OCI-LY1 (cell line): ENCODE data around the gene AKIP1.
"Not testable (repeated sequence)": the region's sequence is repeated elsewhere in the genome, so short reads cannot be mapped to it uniquely, and the experiment has no call there.

Experiments
- H2AFZ ChIP-seq: fragments of 200-600 bp; sonication (generic), shearing (Covaris generic); 2 replicates; pipeline ENCODE4 v1.6.0; 2014; ENCODE audit warnings: antibody characterized with exemption, mild to moderate bottlenecking, low read length
- H3F3A ChIP-seq: fragments of 200-600 bp; sonication (generic), shearing (Covaris generic); 2 replicates; pipeline ENCODE4 v1.6.0; 2014; ENCODE audit warnings: mild to moderate bottlenecking, antibody characterized with exemption, low read length, moderate library complexity; ENCODE audit not compliant: insufficient read depth
- H3K27ac ChIP-seq: fragments of 200-600 bp; sonication (generic); 2 replicates; pipeline ENCODE4 v1.5.1; 2014; ENCODE audit warnings: low read length, mixed run types, mild to moderate bottlenecking, low read depth; ENCODE audit not compliant: poor library complexity, severe bottlenecking
- H3K27me3 ChIP-seq: fragments of 200-600 bp; sonication (generic); 2 replicates; pipeline ENCODE4 v1.6.0; 2014; ENCODE audit warnings: antibody characterized with exemption, mild to moderate bottlenecking, low read length, moderate library complexity; ENCODE audit not compliant: insufficient read depth
- H3K36me3 ChIP-seq: fragments of 200-600 bp; sonication (generic); 2 replicates; pipeline ENCODE4 v1.6.1; 2014; ENCODE audit warnings: mild to moderate bottlenecking, antibody characterized with exemption, low read length, moderate library complexity, mixed read lengths; ENCODE audit not compliant: insufficient read depth
- H3K4me1 ChIP-seq: fragments of 200-600 bp; sonication (generic); 2 replicates; pipeline ENCODE4 v1.5.1; 2014; ENCODE audit warnings: mild to moderate bottlenecking, low read length, moderate library complexity; ENCODE audit not compliant: insufficient read depth, severe bottlenecking
- H3K4me2 ChIP-seq: fragments of 200-600 bp; sonication (generic), shearing (Covaris generic); 2 replicates; pipeline ENCODE4 v1.6.1; 2014; ENCODE audit warnings: low read length
- H3K4me3 ChIP-seq: fragments of 200-600 bp; sonication (generic); 2 replicates; pipeline ENCODE4 v1.5.1; 2014; ENCODE audit warnings: low read length, low read depth, mild to moderate bottlenecking, mixed read lengths; ENCODE audit not compliant: poor library complexity, severe bottlenecking
- H3K79me2 ChIP-seq: fragments of 200-600 bp; shearing (Covaris generic); 2 replicates; pipeline ENCODE4 v1.6.1; 2016; ENCODE audit warnings: mixed run types, low read length, mixed read lengths; ENCODE audit not compliant: insufficient read depth
- H3K9ac ChIP-seq: fragments of 200-600 bp; sonication (generic), shearing (Covaris generic); 2 replicates; pipeline ENCODE4 v1.6.1; 2014; ENCODE audit warnings: mild to moderate bottlenecking, low read length, mixed read lengths
- H3K9me2 ChIP-seq: fragments of 200-600 bp; sonication (generic), shearing (Covaris generic); 2 replicates; pipeline ENCODE4 v1.6.1; 2014; ENCODE audit warnings: low read depth, mild to moderate bottlenecking, low read length, mixed read lengths
- H3K9me3 ChIP-seq: fragments of 200-600 bp; shearing (Covaris generic); 2 replicates; pipeline ENCODE4 v1.6.1; 2014; ENCODE audit warnings: low read length, mixed read lengths
- H4K20me1 ChIP-seq: fragments of 200-600 bp; sonication (generic), shearing (Covaris generic); 2 replicates; pipeline ENCODE4 v1.6.0; 2016; ENCODE audit warnings: mild to moderate bottlenecking, low read length; ENCODE audit not compliant: insufficient read depth
- EZH2 ChIP-seq: fragments of 200-600 bp; sonication (generic), shearing (Covaris generic); IDR thresholded peaks from 2 replicates; pipeline ENCODE4 v1.8.0; 2017; ENCODE audit warnings: borderline replicate concordance, mixed run types, mild to moderate bottlenecking, antibody characterized with exemption, low read length, moderate library complexity, mixed read lengths
- TF ChIP-seq, protein P1 (sequence below): fragments of 200-600 bp; sonication (generic), shearing (Covaris generic); IDR thresholded peaks from 2 replicates; pipeline ENCODE4 v1.5.1; 2017; ENCODE audit warnings: mild to moderate bottlenecking, antibody characterized with exemption, low read length, moderate library complexity, mixed read lengths

AKIP1 gene

DNA sequence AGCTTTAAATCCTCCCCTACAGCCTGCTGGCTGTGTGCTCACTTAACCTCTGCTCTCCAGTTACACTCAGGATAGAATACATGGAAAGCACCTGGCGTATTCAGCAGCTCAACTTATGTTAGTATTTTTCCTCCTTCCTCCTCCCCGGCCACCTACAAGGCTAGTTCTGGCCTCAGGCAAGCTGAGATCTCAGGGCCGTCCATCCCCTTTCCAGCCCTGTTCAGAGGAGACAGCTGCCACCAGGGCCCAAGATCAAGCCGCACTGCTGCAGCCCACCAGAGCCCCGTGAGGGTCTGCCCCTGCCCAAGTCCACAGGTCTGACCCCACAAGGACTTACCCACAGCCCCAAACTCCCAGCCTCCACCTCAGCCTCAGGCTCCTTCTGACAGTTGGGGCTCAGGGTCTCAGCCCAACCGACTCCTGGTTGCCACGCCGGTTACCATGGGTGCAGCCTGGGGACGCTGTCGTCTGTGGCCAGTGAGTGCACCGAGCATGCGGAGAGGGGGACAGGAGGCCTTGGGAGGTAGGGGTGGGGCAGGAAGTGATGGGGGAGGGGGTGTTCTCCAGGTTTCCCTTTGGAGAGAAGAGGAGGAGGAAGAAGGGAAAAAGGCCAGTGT, 21.7 kb downstream of the AKIP1 start, which contains the start of gene C11orf16:
Gene C11orf16 (minus strand): TSS at position 384 of the 617 bp plus-strand sequence. CDS start 639 bp downstream, outside the sequence.
- Histone ChIP-seq H3K4me1 (peaks cover 8% of the 10 kb centered on the region), H4K20me1 (no peaks in the 10 kb centered on the region), H3K27ac (no peak within 1 kb of the TSS), H2AFZ (no peak within 1 kb of the TSS), H3K36me3 (no peaks in the 10 kb centered on the region), H3K4me3 (no peak within 1 kb of the TSS), H3K9ac (no peak within 1 kb of the TSS), H3K4me2 (no peak within 1 kb of the TSS), H3K79me2 (no peaks in the 10 kb centered on the region), H3K9me3 (no peaks in the 10 kb centered on the region), H3K27me3 (no peaks in the 10 kb centered on the region), H3F3A (no peaks in the 10 kb centered on the region), H3K9me2 (no peaks in the 10 kb centered on the region)
- TF ChIP-seq, protein P1, sequence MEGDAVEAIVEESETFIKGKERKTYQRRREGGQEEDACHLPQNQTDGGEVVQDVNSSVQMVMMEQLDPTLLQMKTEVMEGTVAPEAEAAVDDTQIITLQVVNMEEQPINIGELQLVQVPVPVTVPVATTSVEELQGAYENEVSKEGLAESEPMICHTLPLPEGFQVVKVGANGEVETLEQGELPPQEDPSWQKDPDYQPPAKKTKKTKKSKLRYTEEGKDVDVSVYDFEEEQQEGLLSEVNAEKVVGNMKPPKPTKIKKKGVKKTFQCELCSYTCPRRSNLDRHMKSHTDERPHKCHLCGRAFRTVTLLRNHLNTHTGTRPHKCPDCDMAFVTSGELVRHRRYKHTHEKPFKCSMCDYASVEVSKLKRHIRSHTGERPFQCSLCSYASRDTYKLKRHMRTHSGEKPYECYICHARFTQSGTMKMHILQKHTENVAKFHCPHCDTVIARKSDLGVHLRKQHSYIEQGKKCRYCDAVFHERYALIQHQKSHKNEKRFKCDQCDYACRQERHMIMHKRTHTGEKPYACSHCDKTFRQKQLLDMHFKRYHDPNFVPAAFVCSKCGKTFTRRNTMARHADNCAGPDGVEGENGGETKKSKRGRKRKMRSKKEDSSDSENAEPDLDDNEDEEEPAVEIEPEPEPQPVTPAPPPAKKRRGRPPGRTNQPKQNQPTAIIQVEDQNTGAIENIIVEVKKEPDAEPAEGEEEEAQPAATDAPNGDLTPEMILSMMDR: no peak
- no peak for TF ChIP-seq EZH2

DNA sequence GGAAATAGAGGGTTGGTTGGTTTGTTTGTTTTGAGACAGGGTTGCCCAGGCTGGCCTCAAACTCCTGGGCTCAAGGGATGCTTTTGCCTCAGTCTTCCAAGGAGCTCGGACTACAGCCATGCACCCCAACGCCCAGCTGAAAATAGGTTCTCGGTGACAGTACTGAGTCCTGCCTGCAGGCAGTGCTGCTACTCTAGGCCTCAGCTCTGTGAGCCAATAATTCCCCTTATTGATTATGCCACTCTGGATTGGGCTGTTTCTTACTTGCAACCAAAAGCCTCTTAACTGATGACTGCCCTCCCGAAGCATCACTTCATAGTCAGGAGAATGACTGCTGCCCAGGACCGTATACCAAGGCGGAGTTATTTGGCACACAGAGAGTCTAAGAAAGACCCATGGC, 22.9 kb downstream of the AKIP1 start:
- Histone ChIP-seq H3F3A (no peaks in the 10 kb centered on the region), H3K27me3 (no peaks in the 10 kb centered on the region), H3K4me3 (no peak overlapping the region), H3K9me2 (no peaks in the 10 kb centered on the region), H3K9me3 (no peaks in the 10 kb centered on the region), H3K4me1 (peaks cover 8% of the 10 kb centered on the region), H2AFZ (no peak overlapping the region), H3K4me2 (no peak overlapping the region), H3K27ac (no peak overlapping the region), H4K20me1 (no peaks in the 10 kb centered on the region), H3K9ac (no peak overlapping the region), H3K79me2 (no peaks in the 10 kb centered on the region), H3K36me3 (no peaks in the 10 kb centered on the region)
- TF ChIP-seq, protein P1: no peak
- TF ChIP-seq EZH2: no peak

DNA sequence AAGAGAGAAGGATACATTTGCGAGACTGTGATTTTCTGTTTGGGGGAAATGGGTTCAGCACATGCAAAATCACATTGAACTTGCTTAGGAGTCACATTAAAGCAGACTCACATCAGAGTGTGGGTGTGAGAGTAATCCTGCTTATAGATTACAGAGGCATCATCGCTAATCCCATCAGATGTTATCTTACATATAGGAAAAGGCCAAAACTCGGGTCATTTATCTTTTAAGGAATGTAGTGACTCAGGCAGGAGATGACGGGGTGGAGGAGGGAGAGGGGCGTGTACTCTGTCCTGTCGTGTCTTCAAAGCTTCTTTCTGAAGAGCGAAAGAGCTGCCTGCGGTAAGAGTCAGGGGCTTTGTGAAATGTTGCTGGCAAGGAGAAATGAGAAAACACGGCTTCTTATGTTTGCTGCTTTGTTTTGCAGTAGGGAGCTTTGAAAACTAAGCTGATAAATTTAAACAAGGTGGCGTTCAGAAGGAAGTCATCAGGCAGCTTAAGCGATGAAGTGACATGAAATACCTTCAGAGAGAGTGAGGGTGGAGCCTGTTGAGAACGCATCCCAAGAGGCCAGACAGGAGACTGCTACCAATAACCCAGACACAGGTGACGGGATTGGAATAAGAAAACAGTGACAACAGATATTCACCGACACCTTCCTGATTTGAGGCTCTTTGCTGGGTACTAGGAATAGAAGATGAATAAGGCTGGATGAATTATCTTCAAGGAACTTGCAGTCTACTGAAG, 23.9 kb downstream of the AKIP1 start:
- Histone ChIP-seq H4K20me1 (no peaks in the 10 kb centered on the region), H3F3A (no peaks in the 10 kb centered on the region), H3K4me3 (no peak overlapping the region), H3K79me2 (no peaks in the 10 kb centered on the region), H3K27me3 (no peaks in the 10 kb centered on the region), H3K27ac (no peak overlapping the region), H2AFZ (no peak overlapping the region), H3K36me3 (no peaks in the 10 kb centered on the region), H3K9ac (no peak overlapping the region), H3K4me1 (peaks cover 8% of the 10 kb centered on the region), H3K4me2 (no peak overlapping the region), H3K9me3 (no peaks in the 10 kb centered on the region), H3K9me2 (no peaks in the 10 kb centered on the region)
- TF ChIP-seq EZH2: no peak
- TF ChIP-seq, protein P1: no peak

DNA sequence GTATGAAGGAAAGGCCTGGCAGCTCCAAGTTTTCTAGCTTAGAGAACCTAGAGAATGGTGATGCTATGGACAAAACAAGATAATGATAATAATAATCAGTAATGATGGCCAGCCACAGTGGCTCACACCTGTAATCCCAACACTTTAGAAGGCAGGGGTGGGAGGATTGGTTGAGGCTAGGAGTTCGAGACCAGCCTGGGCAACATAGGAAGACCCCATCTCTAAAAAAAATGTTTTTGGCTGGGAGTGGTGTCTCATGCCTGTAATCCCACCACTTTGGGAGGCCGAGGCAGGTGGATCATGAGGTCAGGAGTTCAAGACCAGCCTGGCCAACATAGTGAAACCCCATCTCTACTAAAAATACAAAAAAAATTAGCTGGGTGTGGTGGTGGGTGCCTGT, 24.8 kb downstream of the AKIP1 start:
- not testable (repeated sequence) for H3K9me3 ChIP-seq, H3K4me2 ChIP-seq, H3K4me1 ChIP-seq, H2AFZ ChIP-seq, H3K4me3 ChIP-seq, H3K79me2 ChIP-seq, H3K36me3 ChIP-seq, H4K20me1 ChIP-seq, H3K9me2 ChIP-seq, H3K27ac ChIP-seq, H3F3A ChIP-seq, H3K9ac ChIP-seq, H3K27me3 ChIP-seq
